K562 (cell line): ENCODE data around the gene KLK7. TPM values are rescaled to one million over a fixed set of nuclear protein-coding genes. Genes with fewer than 3 reads are reported as not detected.

ENCODE experiments used
- ATAC-seq: fragments of 200-7000 bp; cut with Tn5 transposase; 3 replicates; pipeline ENCODE4 v1.9.1; 2020; ENCODE audit warnings: moderate library complexity
- BruUV-seq: library from RNA; stranded (reverse); fragments of 400-500 nt; replicated peaks from 2 replicates; lab custom pipeline; 2021; lab: Mats Ljungman, UMichigan
- CTCF ChIA-PET: fragments of 300-600 bp; formaldehyde crosslinking; extraction: SDS; loops from one replicate; lab custom pipeline; 2021; ENCODE audit warnings: low intra/inter-chr PET ratio; lab: Yijun Ruan, JAX
- POLR2A ChIA-PET: fragments of 300-600, 350-650 bp; sonication (Branson Sonifier 250); formaldehyde crosslinking; extraction: SDS; loops from one replicate; lab custom pipeline; 2021; ENCODE audit warnings: antibody characterized with exemption, inconsistent platforms; lab: Yijun Ruan, JAX
- DNase-seq, 4 experiments: peaks; one replicate each; pipeline versions ENCODE4 v3.0.0 to v3.0.0-alpha.2; 2011 to 2018; ENCODE audit warnings: low spot score in 3 of 4, mixed read lengths in 3 of 4; ENCODE audit errors: extremely low read depth in 1 of 4
- FAIRE-seq: peaks from 2 replicates; lab custom pipeline; 2011; peaks lifted over from hg19 to GRCh38; lab: Jason Lieb, UNC
- H2AFZ ChIP-seq: 2 replicates; pipeline ENCODE4 v1.6.0; 2011; ENCODE audit warnings: low read depth, low read length, control low read depth, inconsistent platforms
- H3K27ac ChIP-seq: fragments of 200-600 bp; 3 replicates; pipeline ENCODE4 v1.8.0; 2011; ENCODE audit warnings: low read depth, mild to moderate bottlenecking, control low read depth, inconsistent platforms, low read length, moderate library complexity, mixed read lengths; ENCODE audit errors: extremely low read depth
- H3K27me3 ChIP-seq, 2 experiments: fragments of 300-600 bp in 1 of 2; 2 replicates in 1 of 2; 3 replicates in 1 of 2; pipeline versions ENCODE4 v1.6.0 to v1.8.0; 2011; ENCODE audit warnings: inconsistent platforms in 2 of 2, low read length in 2 of 2, mild to moderate bottlenecking in 1 of 2, mixed read lengths in 1 of 2, moderate library complexity in 1 of 2; ENCODE audit not compliant: control insufficient read depth in 2 of 2, insufficient read depth in 2 of 2
- H3K36me3 ChIP-seq: fragments of 300-600 bp; 3 replicates; pipeline ENCODE4 v1.8.0; 2011; ENCODE audit warnings: mild to moderate bottlenecking, low read length, inconsistent platforms; ENCODE audit not compliant: control insufficient read depth, insufficient read depth
- H3K4me1 ChIP-seq, 2 experiments: fragments of 200-600 bp in 1 of 2; replicated peaks in 1 of 2; 2 replicates in 1 of 2; 3 replicates in 1 of 2; pipeline versions ENCODE4 v1.5.1 to v1.8.0; 2011; ENCODE audit warnings: inconsistent platforms in 2 of 2, low read length in 2 of 2, mild to moderate bottlenecking in 1 of 2, mixed read lengths in 1 of 2, moderate library complexity in 1 of 2; ENCODE audit not compliant: control insufficient read depth in 2 of 2, insufficient read depth in 2 of 2
- H3K4me2 ChIP-seq: 2 replicates; pipeline ENCODE4 v1.6.1; 2011; ENCODE audit warnings: low read length, control low read depth, inconsistent platforms, mixed read lengths; ENCODE audit not compliant: insufficient read depth
- H3K4me3 ChIP-seq: fragments of 200-600 bp; sonication (generic), shearing (Covaris generic); 2 replicates; pipeline ENCODE4 v1.5.1; 2016; ENCODE audit warnings: control low read depth, inconsistent platforms
- H3K79me2 ChIP-seq: fragments of 200-600 bp; 3 replicates; pipeline ENCODE4 v1.8.0; 2011; ENCODE audit warnings: low read length, inconsistent platforms; ENCODE audit not compliant: control insufficient read depth, insufficient read depth
- H3K9ac ChIP-seq, 2 experiments: 2 replicates each; pipeline versions ENCODE4 v1.6.0 to v1.6.1; 2011; ENCODE audit warnings: low read depth in 2 of 2, low read length in 2 of 2, control low read depth in 1 of 2, inconsistent platforms in 1 of 2, mild to moderate bottlenecking in 1 of 2, mixed read lengths in 1 of 2; ENCODE audit not compliant: insufficient read depth in 1 of 2
- H3K9me1 ChIP-seq: one replicate; pipeline ENCODE4 v1.6.0; 2011; ENCODE audit warnings: inconsistent platforms, mild to moderate bottlenecking, low read length, moderate library complexity; ENCODE audit not compliant: control insufficient read depth, insufficient read depth
- H3K9me3 ChIP-seq: replicated peaks from 2 replicates; pipeline ENCODE4 v1.5.1; 2011; ENCODE audit warnings: low read depth, low read length, inconsistent platforms; ENCODE audit not compliant: control insufficient read depth, insufficient read depth
- H4K20me1 ChIP-seq: replicated peaks from 2 replicates; pipeline ENCODE4 v1.6.1; 2011; ENCODE audit warnings: low read length, inconsistent platforms, mixed read lengths; ENCODE audit not compliant: control insufficient read depth, insufficient read depth
- ELF1 ChIP-seq: fragments of 200-800 bp; sonication (Bioruptor generic); IDR thresholded peaks from 2 replicates; pipeline ENCODE4 v1.6.1; 2016; ENCODE audit warnings: missing genetic modification characterization, missing compliant biosample characterization
- EP400 ChIP-seq: fragments of 450-650 bp; IDR thresholded peaks from 2 replicates; pipeline ENCODE4 v1.6.1; 2017; ENCODE audit warnings: antibody characterized with exemption, mild to moderate bottlenecking, moderate library complexity
- FOXM1 ChIP-seq, 2 experiments: fragments of 450-650 bp in 1 of 2; sonication (generic) in 1 of 2; formaldehyde crosslinking in 1 of 2; IDR thresholded peaks; 2 replicates each; pipeline versions ENCODE4 v1.6.1 to v1.9.0; 2017 to 2022; ENCODE audit warnings: low read depth in 2 of 2, mild to moderate bottlenecking in 2 of 2, missing genetic modification reagents in 1 of 2, moderate library complexity in 1 of 2
- GATA2 ChIP-seq: sonication (generic); formaldehyde crosslinking; IDR thresholded peaks from 2 replicates; pipeline ENCODE4 v1.4.0; 2020; ENCODE audit warnings: mild to moderate bottlenecking, missing genetic modification reagents
- GTF2F1 ChIP-seq: IDR thresholded peaks from 2 replicates; pipeline ENCODE4 v1.6.1; 2011; ENCODE audit warnings: low read depth, low read length, improper control_type of control experiment
- PHB ChIP-seq: fragments of 250-450 bp; sonication (Bioruptor Pico); IDR thresholded peaks from 2 replicates; pipeline ENCODE4 v1.5.0; 2021
- POLR2AphosphoS2 ChIP-seq: IDR thresholded peaks from 2 replicates; pipeline ENCODE4 v1.6.1; 2012; ENCODE audit warnings: low read length, improper control_type of control experiment
- RERE ChIP-seq: sonication (generic); formaldehyde crosslinking; IDR thresholded peaks from 2 replicates; pipeline ENCODE4 v1.8.0; 2023; ENCODE audit warnings: missing genetic modification reagents, mild to moderate bottlenecking, borderline replicate concordance
- RFX1 ChIP-seq: fragments of 450-650 bp; IDR thresholded peaks from 2 replicates; pipeline ENCODE4 v1.6.1; 2016; ENCODE audit warnings: mild to moderate bottlenecking, moderate library complexity
- SP2 ChIP-seq: IDR thresholded peaks from 2 replicates; pipeline ENCODE4 v1.6.1; 2011; ENCODE audit warnings: mild to moderate bottlenecking, low read depth, low read length, moderate library complexity; ENCODE audit not compliant: poor library complexity, severe bottlenecking; ENCODE audit errors: extremely low read depth
- SPI1 ChIP-seq: IDR thresholded peaks from 2 replicates; pipeline ENCODE4 v1.6.1; 2011; ENCODE audit warnings: low read depth, low read length, control low read depth, borderline replicate concordance
- STAT5A ChIP-seq: IDR thresholded peaks from 2 replicates; pipeline ENCODE4 v1.6.1; 2012; ENCODE audit warnings: low read length, inconsistent platforms, borderline replicate concordance
- UBTF ChIP-seq, 2 experiments: IDR thresholded peaks; 2 replicates each; pipeline ENCODE4 v1.6.1; 2012; ENCODE audit warnings: improper control_type of control experiment in 2 of 2, low read depth in 2 of 2, low read length in 2 of 2, borderline replicate concordance in 1 of 2
- ZFPM2 ChIP-seq: fragments of 250-450 bp; sonication (Bioruptor Pico); IDR thresholded peaks from 2 replicates; pipeline ENCODE4 v1.5.1; 2022; ENCODE audit warnings: mild to moderate bottlenecking
- ZNF316 ChIP-seq: fragments of 450-650 bp; IDR thresholded peaks from 2 replicates; pipeline ENCODE4 v1.6.1; 2016
- ZNF324 ChIP-seq: fragments of 250-450 bp; sonication (Bioruptor Pico); IDR thresholded peaks from 2 replicates; pipeline ENCODE4 v1.4.0; 2020; ENCODE audit warnings: mild to moderate bottlenecking
- WGBS: fragments of 100-300 bp; shearing (Covaris generic); methylation state at CpG from one replicate; pipeline ENCODE4 v1.1.6; 2016; ENCODE audit warnings: low coverage, mixed read lengths; ENCODE audit not compliant: insufficient coverage; ENCODE audit errors: missing lambda C conversion rate; 5-methylcytosine and 5-hydroxymethylcytosine counted together
- in situ Hi-C: fragments of 300-500 bp; cut with MboI; formaldehyde crosslinking; loops from 4 replicates; pipeline ENCODE4 v1.15.0; 2018; ENCODE audit warnings: inconsistent platforms, mixed read lengths
- intact Hi-C: fragments of 100-400 bp; cut with micrococcal nuclease; formaldehyde crosslinking; loops from 2 replicates; pipeline ENCODE4 v1.14.2; 2022
- polyA plus RNA-seq, 8 experiments: library from polyadenylated mRNA; depleted of rRNA in 4 of 8; stranded (reverse) in 5 of 8; unstranded in 3 of 8; fragments of >200 nt; fragmentation: Nextera tagmentation in 2 of 8; fragmentation: Illumina TruSeq in 1 of 8; extraction: Ambion mirVana in 2 of 8; extraction: Trizol in 1 of 8; gene quantifications; 2 replicates each; pipeline versions ENCODE4 v1.2.1 to v1.2.3, GENCODE V29; 2011 to 2014; ENCODE audit warnings: inconsistent platforms in 1 of 8, missing spikeins in 1 of 8
- total RNA-seq, 7 experiments: library from RNA; depleted of rRNA in 6 of 7; stranded (reverse); fragments of >200 nt in 6 of 7; fragmentation: Illumina TruSeq in 2 of 7; extraction: Trizol in 2 of 7; gene quantifications; 2 replicates each; pipeline versions ENCODE4 v1.2.1 to v1.2.3, GENCODE V29; 2011 to 2021; ENCODE audit warnings: low replicate concordance in 1 of 7

KLK7 gene
- total and polyA plus RNA-seq, 9 of the 15 experiments (the other 6 are each of a cell fraction or from before 2014, with no cell fraction given), result 0.03 TPM; not detected in 8

GRCh38 chr19:50932690-50933083 is 51.0 kb downstream of the KLK7 start:
- CTCF ChIA-PET, result no interaction called here
- intact Hi-C loops, result no loop called here
- no peak overlapping the region for H3K4me2 ChIP-seq

More at GRCh38 chr19:50932690-50933083, 51.0 kb downstream of the KLK7 start:
- no peak overlapping the region for H3K27ac ChIP-seq
- peaks cover 5% of the 10 kb centered on the region; the same call in 1 of the 2 replicates for H4K20me1 ChIP-seq
- no peak for TF ChIP-seq ELF1 (tag)
- no peak for TF ChIP-seq UBTF (IDR thresholded peaks at IDR 0.05; ENCODE audit: borderline replicate concordance in 1 of 2, low read depth in 2 of 2, low read length in 2 of 2)
- TF ChIP-seq GTF2F1, result no peak
- TF ChIP-seq ZFPM2, result no peak
- no peak for TF ChIP-seq POLR2AphosphoS2
- no peak for TF ChIP-seq ZNF324
- no peak for TF ChIP-seq FOXM1 (IDR thresholded peaks at IDR 0.05; ENCODE audit: low read depth)
- TF ChIP-seq FOXM1 (CRISPR knock-in tag; IDR thresholded peaks at IDR 0.05; ENCODE audit: low read depth), result no peak
- TF ChIP-seq ZNF316, result no peak
- TF ChIP-seq SPI1, result no peak
- no peak for TF ChIP-seq PHB (CRISPR knock-in tag)
- TF ChIP-seq GATA2 (CRISPR knock-in tag), result no peak
- no peak for TF ChIP-seq SP2
- no peak for TF ChIP-seq EP400
- no peak for TF ChIP-seq RERE
- no peak for TF ChIP-seq STAT5A
- TF ChIP-seq RFX1, result no peak
- H3K9me1 ChIP-seq, result no peaks in the 10 kb centered on the region
- no peak overlapping the region for H3K4me3 ChIP-seq
- DNase-seq (no peak), FAIRE-seq (no peak), ATAC-seq (no peak)
- no peak overlapping the region for H2AFZ ChIP-seq
- peaks cover 0 to 17% of the 10 kb centered on the region in 2 experiments; a peak in 2 of 5 replicates for H3K27me3 ChIP-seq
- H3K9ac ChIP-seq, result no peak overlapping the region
- BruUV-seq, result no TSS peak
- no peaks in the 10 kb centered on the region for H3K79me2 ChIP-seq
- WGBS, result 0% methylated on average over 4 of the region's 4 CpGs
- POLR2A ChIA-PET, result interaction anchor here (0.6 to 0.8 kb wide), 4 partner anchors 71 to 320 kb away, joined by 3 to 4 read pairs (median 3); no protein-coding TSS in a partner anchor
- no peaks in the 10 kb centered on the region for H3K36me3 ChIP-seq
- no peaks in the 10 kb centered on the region for H3K9me3 ChIP-seq
- in situ Hi-C loops, result no loop called here
- H3K4me1 ChIP-seq, result peaks cover 0 to 4% of the 10 kb centered on the region in 2 experiments; a peak in 2 of 5 replicates
